GM12878 (cell line): ENCODE measurements around the gene FLYWCH2. TPM values are rescaled to one million over a fixed set of nuclear protein-coding genes. Genes with fewer than 3 reads are reported as not detected.

Source experiments
- ATF7 ChIP-seq: fragments of 450-650 bp; IDR thresholded peaks from 2 replicates; pipeline ENCODE4 v1.6.1; 2016; ENCODE audit warnings: low read depth, mild to moderate bottlenecking
- BHLHE40 ChIP-seq, 2 experiments: fragments of 450-650 bp in 1 of 2; IDR thresholded peaks; 2 replicates each; pipeline ENCODE4 v1.6.1; 2011 to 2017; ENCODE audit warnings: low read depth in 2 of 2, borderline replicate concordance in 1 of 2, improper control_type of control experiment in 1 of 2, low read length in 1 of 2, mild to moderate bottlenecking in 1 of 2
- CBX5 ChIP-seq: sonication (generic); IDR thresholded peaks from 2 replicates; pipeline ENCODE4 v1.6.1; 2016; ENCODE audit warnings: low read depth, moderate library complexity, mild to moderate bottlenecking, inconsistent platforms
- CHD4 ChIP-seq: fragments of 200-600 bp; sonication (generic); IDR thresholded peaks from 2 replicates; pipeline ENCODE4 v1.6.1; 2016; ENCODE audit warnings: mild to moderate bottlenecking
- EZH2 ChIP-seq: IDR thresholded peaks from 2 replicates; pipeline ENCODE4 v1.6.1; 2012; ENCODE audit warnings: low read depth, mild to moderate bottlenecking, control low read depth, inconsistent platforms, low read length, borderline replicate concordance; ENCODE audit not compliant: control insufficient read depth
- LARP7 ChIP-seq: fragments of 450-650 bp; IDR thresholded peaks from 2 replicates; pipeline ENCODE4 v1.6.1; 2017; ENCODE audit warnings: mild to moderate bottlenecking
- MEF2B ChIP-seq: fragments of 450-650 bp; IDR thresholded peaks from 2 replicates; pipeline ENCODE4 v1.6.1; 2018; ENCODE audit warnings: mild to moderate bottlenecking, moderate library complexity; ENCODE audit not compliant: partially characterized antibody, poor library complexity, severe bottlenecking
- NBN ChIP-seq: fragments of 450-650 bp; IDR thresholded peaks from 2 replicates; pipeline ENCODE4 v1.6.1; 2016
- NFYA ChIP-seq: IDR thresholded peaks from 2 replicates; pipeline ENCODE4 v1.6.1; 2011; ENCODE audit warnings: low read depth, mild to moderate bottlenecking, low read length, improper control_type of control experiment, borderline replicate concordance
- NRF1 ChIP-seq: conservative IDR thresholded peaks from 2 replicates; pipeline ENCODE4 v1.6.1; 2011; ENCODE audit warnings: mild to moderate bottlenecking, low read depth, low read length, improper control_type of control experiment
- PML ChIP-seq: IDR thresholded peaks from 2 replicates; pipeline ENCODE4 v1.6.1; 2012; ENCODE audit warnings: low read length, inconsistent platforms
- PRDM15 ChIP-seq: fragments of 450-650 bp; formaldehyde crosslinking; IDR thresholded peaks from 2 replicates; pipeline ENCODE4 v1.4.0; 2020; ENCODE audit warnings: mild to moderate bottlenecking, moderate library complexity
- RUNX3 ChIP-seq: IDR thresholded peaks from 2 replicates; pipeline ENCODE4 v1.6.1; 2012; ENCODE audit warnings: low read length, inconsistent platforms
- SIN3A ChIP-seq: IDR thresholded peaks from 2 replicates; pipeline ENCODE4 v1.6.1; 2012; ENCODE audit warnings: low read depth, low read length, improper control_type of control experiment
- SUPT20H ChIP-seq: IDR thresholded peaks from 2 replicates; pipeline ENCODE4 v1.6.1; 2011; ENCODE audit warnings: low read depth, mild to moderate bottlenecking, low read length, moderate library complexity, borderline replicate concordance; ENCODE audit not compliant: control insufficient read depth
- USF1 ChIP-seq: IDR thresholded peaks from 2 replicates; pipeline ENCODE4 v1.6.1; 2011; ENCODE audit warnings: borderline replicate concordance, low read depth, mild to moderate bottlenecking, moderate library complexity, mixed read lengths, low read length; ENCODE audit not compliant: insufficient read depth; ENCODE audit errors: extremely low read length
- WRNIP1 ChIP-seq: IDR thresholded peaks from 2 replicates; pipeline ENCODE4 v1.6.1; 2011; ENCODE audit warnings: low read depth, low read length, improper control_type of control experiment, borderline replicate concordance
- ZBTB11 ChIP-seq: fragments of 450-650 bp; formaldehyde crosslinking; IDR thresholded peaks from 2 replicates; pipeline ENCODE4 v1.5.0; 2022; ENCODE audit warnings: mild to moderate bottlenecking, missing genetic modification characterization
- ZBTB33 ChIP-seq: fragments of 450-650 bp; IDR thresholded peaks from 2 replicates; pipeline ENCODE4 v1.6.1; 2017; ENCODE audit warnings: mild to moderate bottlenecking
- polyA plus RNA-seq, 11 experiments: library from polyadenylated mRNA; depleted of rRNA in 4 of 11; unstranded in 6 of 11; stranded (reverse) in 5 of 11; fragments of >200 nt; fragmentation: Nextera tagmentation in 4 of 11; fragmentation: Illumina TruSeq in 1 of 11; extraction: Ambion mirVana in 4 of 11; extraction: Trizol in 1 of 11; gene quantifications; 1 replicate in 1 of 11; 2 replicates in 10 of 11; pipeline versions ENCODE4 v1.2.1 to v1.2.3, GENCODE V29; 2011 to 2016; ENCODE audit warnings: inconsistent platforms in 2 of 11, missing spikeins in 2 of 11, low read depth in 1 of 11
- total RNA-seq, 4 experiments: library from RNA; depleted of rRNA in 3 of 4; stranded (reverse); fragments of >200 nt in 3 of 4; fragmentation: Illumina TruSeq in 1 of 4; extraction: Trizol in 1 of 4; gene quantifications; 2 replicates each; pipeline versions ENCODE4 v1.2.1 to v1.2.3, GENCODE V29; 2013 to 2021

The FLYWCH2 gene
- total and polyA plus RNA-seq, 10 of the 15 experiments (the other 5 are each of a cell fraction or from before 2014, with no cell fraction given): 0.27 to 43.1 (median 17.7) TPM

- TF ChIP-seq USF1 (no peak), NRF1 (no peak), EZH2 (no peak), BHLHE40 (IDR thresholded peaks at IDR 0.05; ENCODE audit: borderline replicate concordance in 1 of 2, low read depth in 2 of 2, low read length in 1 of 2) (peak in 1 of 2 experiments; percentile 43; a peak in 2 of 4 replicates), CBX5 (peak; percentile 63; the same call in 1 of the 2 replicates), RUNX3 (peak; percentile 93), ATF7 (peak; percentile 76), SIN3A (0 out of 2 replicates have a peak, but pooled peaks have one; percentile 73), PRDM15 (CRISPR knock-in tag) (no peak), WRNIP1 (no peak), CHD4 (no peak), MEF2B (peak; percentile 52), PML (peak; percentile 88; the same call in 1 of the 2 replicates), ZBTB33 (no peak), ZBTB11 (CRISPR knock-in tag) (peak; percentile 35; the same call in 1 of the 2 replicates), NFYA (no peak), SUPT20H (no peak), NBN (peak; percentile 74), LARP7 (peak; percentile 92; the same call in 1 of the 2 replicates)
Observed at GRCh38 chr16:2867987-2868789, 14.8 kb upstream of the FLYWCH2 start (continued).
